Pulmonary artery endothelial cell (primary cell): Measurements from ENCODE around the gene LIME1. TPM values are rescaled to one million over a fixed set of nuclear protein-coding genes. Genes with fewer than 3 reads are reported as not detected.

Source experiments
- DNase-seq: peaks from one replicate; pipeline ENCODE4 v3.0.0-alpha.2; 2011; ENCODE audit warnings: low read depth, low spot score
- total RNA-seq: library from RNA; depleted of rRNA; stranded (reverse); fragments of >200 nt; gene quantifications from 2 replicates; pipeline ENCODE4 v1.2.3, GENCODE V29; 2014

Gene LIME1, protein sequence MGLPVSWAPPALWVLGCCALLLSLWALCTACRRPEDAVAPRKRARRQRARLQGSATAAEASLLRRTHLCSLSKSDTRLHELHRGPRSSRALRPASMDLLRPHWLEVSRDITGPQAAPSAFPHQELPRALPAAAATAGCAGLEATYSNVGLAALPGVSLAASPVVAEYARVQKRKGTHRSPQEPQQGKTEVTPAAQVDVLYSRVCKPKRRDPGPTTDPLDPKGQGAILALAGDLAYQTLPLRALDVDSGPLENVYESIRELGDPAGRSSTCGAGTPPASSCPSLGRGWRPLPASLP
- total RNA-seq, result 1.6 and 2.8 TPM in 2 replicates

DNA sequence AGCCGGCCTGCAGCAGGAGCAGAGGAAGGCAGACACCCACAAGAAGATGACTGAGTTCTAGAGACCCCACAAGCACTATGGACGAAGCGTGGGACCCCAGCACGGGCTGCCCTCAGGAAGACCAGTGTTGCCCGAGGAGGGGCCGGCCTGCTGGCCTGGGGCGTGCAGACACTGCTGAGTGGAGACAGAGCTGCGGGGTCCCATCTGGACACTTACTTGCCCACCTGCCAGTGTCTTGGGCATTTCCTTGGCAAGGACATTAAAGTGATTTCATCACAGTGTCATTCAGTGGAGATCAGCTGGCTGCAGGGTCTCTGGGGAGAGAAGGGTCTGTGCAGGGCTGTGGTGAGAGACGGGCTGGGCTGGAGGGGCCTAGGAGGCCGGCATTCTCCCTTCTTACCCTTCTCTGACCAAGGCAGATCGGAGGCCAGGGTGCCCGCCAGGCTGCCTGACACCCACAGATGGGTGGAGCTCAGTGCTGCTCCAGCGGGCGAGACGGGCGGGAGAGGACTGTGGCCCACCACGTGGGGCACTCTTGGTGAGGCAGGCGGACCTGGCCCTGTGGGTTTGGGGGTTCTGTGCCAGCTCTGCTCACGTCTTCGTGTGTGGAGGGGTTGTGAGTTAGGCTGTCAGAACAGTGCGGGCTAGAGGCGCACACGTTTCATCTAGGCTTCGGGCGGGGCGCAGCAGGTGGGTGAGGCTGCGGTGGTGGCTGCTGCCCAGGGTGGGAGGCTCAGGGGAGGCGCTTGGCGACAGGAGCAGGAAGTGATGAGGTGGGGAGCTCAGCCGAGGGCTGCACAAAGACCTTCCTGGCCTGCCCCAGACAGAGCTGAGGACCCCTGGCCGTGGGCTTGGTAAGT lies at the start of gene LIME1:
Gene LIME1, plus strand, starts transcription at position 806 of the 860 bp plus-strand sequence. CDS start 886 bp downstream, outside the sequence.
- no peak for DNase-seq

DNA sequence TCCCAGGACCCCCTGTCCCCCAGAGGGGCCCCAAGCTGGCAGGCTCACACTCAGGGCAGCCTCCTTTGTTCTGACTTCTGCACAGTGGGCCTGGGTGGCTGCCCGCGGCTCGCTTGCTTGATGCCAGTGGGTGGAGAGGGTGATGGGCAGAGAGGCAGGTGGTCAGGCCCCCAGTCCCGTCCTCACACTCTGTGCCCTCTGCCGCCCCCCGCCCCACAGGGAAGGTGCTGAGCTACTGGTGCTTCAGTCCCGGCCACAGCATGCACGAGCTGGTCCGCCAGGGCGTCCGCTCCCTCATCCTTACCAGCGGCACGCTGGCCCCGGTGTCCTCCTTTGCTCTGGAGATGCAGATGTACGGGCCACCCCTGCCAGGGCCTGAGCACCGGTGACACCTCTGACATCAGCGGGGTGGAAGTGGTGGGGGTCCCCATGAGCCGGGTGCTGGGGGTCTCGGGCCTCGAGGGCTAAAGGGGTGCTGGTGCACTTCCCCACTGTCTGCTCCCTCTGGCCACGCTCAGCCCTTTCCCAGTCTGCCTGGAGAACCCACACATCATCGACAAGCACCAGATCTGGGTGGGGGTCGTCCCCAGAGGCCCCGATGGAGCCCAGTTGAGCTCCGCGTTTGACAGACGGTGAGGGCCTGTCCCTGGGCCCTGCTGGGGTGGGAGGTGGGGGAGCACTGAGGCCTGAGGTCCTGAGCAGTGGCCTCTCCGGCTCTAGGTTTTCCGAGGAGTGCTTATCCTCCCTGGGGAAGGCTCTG lies 48.9 kb upstream of the LIME1 start:
- no peak for DNase-seq

DNA sequence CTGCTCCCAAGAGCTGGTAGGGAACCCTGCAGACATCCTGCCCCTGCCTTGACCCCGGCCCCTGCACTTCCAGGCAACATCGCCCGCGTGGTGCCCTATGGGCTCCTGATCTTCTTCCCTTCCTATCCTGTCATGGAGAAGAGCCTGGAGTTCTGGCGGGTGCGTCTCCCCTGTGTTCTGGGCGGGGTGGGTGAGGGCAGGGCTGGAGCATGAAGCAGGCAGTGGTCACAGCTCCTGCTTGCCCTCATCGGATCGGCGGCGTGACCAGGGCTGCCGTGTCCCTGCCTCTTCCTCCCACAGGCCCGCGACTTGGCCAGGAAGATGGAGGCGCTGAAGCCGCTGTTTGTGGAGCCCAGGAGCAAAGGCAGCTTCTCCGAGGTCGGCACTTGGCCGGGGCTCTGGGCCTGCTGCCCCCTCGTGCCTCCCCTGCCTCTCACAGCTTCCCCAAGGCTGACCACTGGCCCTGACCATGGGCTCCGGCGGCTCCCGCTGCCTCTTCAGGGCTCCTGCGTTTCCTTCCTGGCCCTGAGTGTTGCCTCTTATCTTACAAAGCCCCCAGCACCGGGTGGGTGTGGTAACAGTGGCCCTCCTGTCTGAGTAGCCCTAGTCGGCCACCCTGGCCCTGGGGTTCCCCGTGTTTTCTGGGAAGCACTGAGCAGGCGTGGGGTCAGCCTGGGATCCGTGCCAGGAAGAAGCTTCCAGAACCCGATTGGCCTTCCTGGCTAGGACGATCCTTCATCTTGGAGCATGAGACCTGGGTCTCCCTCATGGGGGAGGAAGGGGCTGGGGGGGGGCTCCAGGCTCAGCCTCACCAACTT lies 48.0 kb upstream of the LIME1 start:
- DNase-seq, result no peak

DNA sequence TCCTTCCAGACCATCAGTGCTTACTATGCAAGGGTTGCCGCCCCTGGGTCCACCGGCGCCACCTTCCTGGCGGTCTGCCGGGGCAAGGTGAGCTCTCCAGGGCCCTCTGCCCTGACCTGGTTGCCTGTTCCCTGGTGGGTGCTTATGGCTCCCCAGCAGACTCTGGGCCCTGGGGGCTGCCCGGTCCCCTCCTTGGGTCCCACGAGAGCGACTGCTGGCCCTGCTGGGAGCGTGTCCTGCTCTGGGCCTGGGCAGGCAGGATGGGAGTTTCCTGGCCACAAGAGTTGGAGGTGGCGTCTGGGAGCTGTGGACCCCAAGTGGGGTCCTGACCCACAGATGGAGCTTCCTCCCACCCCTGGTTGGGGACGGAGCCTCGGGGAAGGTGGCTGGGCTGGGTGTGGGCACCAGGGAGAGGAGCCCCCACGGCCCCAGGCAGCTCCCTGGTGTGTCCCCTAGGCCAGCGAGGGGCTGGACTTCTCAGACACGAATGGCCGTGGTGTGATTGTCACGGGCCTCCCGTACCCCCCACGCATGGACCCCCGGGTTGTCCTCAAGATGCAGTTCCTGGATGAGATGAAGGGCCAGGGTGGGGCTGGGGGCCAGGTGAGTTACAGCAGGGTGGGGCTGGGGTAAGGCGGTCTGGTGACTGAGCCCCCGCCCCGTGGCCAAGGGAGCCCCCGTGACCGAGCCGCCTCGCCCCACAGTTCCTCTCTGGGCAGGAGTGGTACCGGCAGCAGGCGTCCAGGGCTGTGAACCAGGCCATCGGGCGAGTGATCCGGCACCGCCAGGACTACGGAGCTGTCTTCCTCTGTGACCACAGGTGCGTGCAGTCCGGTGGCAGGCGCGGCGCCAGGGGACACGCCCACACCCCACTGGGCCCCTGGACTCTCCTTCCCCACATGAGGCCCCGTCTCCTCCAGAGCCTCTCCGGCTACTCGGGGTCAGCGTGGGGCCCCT lies 47.1 kb upstream of the LIME1 start:
- DNase-seq, result no peak

DNA sequence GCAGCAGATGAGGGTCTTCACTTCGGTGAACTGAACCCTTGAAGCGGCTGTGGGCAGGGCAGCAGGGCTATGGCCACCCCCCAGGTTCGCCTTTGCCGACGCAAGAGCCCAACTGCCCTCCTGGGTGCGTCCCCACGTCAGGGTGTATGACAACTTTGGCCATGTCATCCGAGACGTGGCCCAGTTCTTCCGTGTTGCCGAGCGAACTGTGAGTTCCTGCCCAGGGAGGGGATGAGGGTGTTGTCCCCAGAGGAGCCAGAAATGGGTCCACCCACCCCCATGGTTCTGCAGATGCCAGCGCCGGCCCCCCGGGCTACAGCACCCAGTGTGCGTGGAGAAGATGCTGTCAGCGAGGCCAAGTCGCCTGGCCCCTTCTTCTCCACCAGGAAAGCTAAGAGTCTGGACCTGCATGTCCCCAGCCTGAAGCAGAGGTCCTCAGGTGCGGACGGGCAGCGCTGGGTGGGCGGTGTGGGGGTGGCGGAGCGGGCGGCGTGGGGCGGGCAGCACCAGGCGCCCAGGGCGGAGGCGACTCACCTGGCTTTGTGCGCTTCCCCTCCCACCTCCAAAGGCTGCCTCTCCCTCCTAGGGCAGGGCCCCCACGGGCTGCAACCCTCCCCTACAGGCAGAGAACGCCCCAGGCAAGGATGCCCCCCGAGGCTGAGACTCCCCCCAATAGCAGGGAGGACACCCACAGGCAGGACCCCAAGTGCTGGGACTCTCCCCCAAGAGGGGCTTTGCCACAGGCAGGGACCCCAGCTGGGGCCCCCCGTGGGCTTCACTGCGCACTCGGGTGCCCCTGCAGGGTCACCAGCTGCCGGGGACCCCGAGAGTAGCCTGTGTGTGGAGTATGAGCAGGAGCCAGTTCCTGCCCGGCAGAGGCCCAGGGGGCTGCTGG lies 46.2 kb upstream of the LIME1 start:
- DNase-seq, result no peak

DNA sequence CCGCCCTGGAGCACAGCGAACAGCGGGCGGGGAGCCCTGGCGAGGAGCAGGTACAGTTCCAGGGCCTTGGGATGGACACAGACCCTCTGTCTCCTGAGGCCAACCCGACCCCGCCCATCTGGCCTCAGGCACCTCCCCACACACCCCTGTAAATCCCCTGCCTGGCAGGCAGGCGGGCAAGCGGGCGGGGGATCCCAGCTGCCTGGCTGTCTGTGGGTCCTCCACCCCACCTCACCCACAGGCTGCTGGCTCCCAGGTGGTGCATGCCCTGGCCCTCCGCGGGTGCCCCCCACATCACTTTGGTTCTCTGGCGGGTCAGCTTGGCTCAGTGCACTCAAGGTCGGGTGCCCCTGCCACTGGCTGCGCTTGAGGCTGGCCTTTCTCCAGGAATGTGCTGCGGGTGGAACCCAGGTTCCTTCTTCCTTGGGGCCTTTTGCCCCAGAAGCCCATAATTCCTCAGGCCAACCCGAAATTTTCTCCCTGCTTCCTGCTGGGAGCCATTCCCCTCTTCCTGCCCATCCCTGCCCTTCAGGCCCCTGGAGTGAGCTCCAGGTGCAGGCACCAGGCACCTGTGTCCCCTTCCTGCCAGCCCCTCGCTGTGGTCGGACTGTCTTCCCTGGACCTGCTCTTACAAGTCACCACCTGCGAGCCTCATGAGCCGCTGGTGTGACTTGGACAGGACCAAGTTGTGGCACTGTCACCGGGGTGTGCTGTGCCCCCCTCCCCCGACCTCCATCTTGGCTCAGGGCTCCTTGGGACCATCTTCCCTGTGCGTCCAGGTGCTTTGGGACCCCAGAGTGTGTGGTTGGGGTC lies 45.4 kb upstream of the LIME1 start:
- DNase-seq, result no peak

DNA sequence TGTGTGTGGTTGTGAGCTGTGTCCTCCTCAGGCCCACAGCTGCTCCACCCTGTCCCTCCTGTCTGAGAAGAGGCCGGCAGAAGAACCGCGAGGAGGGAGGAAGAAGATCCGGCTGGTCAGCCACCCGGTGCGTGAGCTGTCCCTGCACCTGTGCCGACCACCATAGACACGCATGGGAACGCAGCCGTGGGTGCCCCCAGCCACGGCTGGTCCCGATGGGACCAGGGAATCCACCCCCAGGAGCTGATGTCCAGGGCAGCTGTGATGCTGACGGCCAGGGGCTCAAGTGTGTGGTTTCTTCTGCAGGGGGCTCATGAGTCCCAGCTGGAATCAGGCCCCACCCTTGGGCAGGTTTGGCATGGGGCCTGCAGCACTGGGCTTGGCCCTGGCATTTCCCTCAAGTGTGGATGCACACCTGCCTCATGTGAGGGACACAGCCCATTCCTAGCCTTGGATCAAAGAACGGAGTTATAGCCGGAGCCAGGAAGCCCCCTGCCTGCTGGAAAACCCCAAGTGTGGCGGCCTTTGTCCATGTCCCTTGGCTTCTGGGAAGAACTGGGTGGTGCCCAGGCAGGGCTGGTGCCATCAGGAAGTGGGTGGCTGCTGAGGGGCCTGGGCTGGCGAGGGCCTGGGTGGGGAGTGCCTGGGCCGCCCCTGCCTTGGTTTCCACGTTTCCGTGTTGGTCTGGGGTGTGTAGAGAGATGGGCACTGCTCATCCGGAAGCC lies 44.6 kb upstream of the LIME1 start:
- DNase-seq, result no peak

DNA sequence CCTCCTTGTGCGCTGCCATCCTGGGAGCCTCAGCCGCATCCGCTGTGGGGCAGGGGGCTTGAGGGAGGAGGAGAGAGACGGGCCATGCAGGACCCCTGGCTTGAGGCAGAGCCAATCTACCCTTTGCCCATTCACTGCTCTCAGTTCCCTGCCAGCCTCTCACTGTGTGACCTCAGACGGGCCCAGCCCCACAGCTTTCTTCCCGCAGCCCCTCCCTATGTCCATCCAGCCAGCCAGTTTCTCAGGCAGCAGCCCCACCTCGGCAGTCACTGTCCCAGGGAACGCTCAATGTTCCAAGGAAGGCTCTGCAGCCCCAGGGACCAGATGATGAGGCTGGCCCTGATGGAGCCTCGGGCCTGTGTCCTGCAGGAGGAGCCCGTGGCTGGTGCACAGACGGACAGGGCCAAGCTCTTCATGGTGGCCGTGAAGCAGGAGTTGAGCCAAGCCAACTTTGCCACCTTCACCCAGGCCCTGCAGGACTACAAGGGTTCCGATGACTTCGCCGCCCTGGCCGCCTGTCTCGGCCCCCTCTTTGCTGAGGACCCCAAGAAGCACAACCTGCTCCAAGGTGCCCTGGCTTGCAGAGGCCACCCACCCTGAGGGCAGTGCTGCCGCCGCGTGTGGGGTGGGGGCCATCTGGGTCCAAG lies 43.9 kb upstream of the LIME1 start:
- no peak for DNase-seq

DNA sequence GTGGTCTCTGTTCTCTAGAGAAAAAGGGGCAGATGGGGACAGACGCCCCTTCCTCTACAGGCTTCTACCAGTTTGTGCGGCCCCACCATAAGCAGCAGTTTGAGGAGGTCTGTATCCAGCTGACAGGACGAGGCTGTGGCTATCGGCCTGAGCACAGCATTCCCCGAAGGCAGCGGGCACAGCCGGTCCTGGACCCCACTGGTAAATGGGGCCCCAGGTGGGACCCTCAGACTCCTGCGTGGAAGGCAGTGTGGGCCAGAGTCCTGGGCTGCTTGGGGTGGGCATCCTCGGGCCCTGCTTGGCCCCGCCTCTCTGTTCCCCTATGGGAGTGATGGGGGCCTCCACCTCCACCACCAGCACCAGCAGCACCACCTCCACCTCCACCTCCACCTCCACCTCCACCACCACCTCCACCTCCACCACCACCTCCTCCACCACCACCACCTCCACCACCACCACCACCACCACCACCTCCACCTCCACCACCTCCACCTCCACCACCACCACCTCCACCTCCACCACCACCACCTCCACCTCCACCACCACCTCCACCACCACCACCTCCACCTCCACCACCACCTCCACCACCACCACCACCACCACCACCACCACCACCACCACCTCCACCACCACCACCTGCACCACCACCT lies 43.3 kb upstream of the LIME1 start:
- DNase-seq, result no peak

DNA sequence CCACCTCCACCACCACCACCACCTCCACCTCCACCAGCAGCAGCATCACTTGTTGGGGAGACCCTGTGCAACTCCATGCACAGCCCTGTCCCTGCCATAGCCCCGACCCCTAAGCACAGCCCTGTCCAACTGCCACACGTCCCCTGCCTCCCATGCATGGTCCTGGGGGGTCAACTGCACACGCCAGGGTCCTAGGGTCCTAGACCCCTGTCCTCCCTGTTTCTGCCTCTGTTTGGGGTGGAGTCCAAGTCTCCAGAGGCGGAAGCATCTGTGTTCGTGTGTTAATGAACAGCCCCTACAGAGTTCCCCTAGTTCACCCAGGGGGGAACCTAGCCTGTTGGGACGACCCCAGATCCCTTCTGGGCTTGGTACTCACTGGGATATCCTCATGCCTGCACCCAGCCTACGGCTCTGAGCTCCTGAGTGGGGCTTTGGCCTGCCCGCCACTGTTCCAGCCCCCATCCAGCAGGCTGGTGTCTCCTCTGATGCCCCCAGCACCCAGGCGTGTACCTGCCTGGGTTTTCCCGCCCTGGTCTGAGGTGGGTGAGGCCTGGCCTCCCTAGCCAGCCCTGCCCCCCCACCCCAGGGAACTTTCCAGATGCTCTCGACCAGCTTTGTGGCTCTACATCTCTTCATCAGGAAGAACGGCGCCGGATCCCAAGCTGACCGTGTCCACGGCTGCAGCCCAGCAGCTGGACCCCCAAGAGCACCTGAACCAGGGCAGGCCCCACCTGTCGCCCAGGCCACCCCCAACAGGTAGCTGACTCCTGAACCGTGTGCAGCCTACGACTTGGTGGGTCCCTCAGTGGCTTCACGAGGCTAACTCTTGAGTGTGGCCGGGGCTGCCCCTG lies 42.5 kb upstream of the LIME1 start:
- DNase-seq, result no peak

DNA sequence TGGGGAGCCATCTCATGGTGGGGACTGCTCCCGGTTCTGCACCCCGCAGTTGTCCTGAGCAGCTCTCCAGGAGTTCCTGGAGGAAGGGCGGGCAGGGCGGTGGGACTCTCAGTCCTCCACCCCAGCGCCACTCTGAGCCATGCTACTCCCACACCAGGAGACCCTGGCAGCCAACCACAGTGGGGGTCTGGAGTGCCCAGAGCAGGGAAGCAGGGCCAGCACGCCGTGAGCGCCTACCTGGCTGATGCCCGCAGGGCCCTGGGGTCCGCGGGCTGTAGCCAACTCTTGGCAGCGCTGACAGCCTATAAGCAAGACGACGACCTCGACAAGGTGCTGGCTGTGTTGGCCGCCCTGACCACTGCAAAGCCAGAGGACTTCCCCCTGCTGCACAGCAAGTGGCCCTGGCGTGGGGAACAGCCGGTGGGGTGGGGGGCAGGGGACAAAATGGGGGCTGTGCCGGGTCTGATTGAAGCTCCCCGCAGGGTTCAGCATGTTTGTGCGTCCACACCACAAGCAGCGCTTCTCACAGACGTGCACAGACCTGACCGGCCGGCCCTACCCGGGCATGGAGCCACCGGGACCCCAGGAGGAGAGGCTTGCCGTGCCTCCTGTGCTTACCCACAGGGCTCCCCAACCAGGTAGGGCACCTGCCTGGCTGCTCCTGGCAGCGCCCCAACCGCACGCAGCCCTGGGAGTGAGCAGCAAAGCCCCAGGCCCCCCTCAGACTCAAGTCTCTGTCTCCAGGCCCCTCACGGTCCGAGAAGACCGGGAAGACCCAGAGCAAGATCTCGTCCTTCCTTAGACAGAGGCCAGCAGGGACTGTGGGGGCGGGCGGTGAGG lies 41.7 kb upstream of the LIME1 start:
- DNase-seq, result no peak

DNA sequence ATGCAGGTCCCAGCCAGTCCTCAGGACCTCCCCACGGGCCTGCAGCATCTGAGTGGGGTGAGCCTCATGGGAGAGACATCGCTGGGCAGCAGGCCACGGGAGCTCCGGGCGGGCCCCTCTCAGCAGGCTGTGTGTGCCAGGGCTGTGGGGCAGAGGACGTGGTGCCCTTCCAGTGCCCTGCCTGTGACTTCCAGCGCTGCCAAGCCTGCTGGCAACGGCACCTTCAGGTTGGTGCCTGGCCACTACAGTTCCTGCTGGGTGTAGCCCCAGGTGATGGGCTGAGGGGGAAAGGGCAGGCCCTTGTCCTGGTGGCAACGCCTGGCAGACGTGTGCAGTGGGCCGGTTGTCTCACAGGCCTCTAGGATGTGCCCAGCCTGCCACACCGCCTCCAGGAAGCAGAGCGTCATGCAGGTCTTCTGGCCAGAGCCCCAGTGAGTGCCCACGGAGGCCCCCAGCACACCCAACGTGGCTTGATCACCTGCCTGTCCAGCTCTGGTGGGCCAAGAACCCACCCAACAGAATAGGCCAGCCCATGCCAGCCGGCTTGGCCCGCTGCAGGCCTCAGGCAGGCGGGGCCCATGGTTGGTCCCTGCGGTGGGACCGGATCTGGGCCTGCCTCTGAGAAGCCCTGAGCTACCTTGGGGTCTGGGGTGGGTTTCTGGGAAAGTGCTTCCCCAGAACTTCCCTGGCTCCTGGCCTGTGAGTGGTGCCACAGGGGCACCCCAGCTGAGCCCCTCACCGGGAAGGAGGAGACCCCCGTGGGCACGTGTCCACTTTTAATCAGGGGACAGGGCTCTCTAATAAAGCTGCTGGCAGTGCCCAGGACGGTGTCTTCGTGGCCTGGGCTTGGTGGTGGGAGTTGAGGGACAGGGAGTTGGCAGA lies 40.8 kb upstream of the LIME1 start:
- DNase-seq, result no peak

DNA sequence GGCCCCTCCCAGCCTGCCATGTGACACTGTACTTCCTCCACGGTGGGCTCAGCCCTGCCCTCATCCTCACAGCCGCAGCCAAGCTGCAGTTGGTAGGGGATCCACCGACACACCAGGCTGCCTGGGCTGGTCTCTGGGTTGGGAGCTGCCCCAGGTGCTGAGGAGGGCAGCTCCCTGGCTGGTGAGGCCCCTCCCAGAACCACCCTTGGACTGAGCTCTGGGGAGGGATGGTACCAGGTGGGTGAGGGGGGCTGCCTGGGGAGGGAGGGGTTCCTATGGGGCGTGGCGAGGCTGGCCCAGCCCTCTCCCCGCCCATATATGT lies 40.2 kb upstream of the LIME1 start:
- DNase-seq, result no peak
